Measurements from ENCODE around the gene RACK1.
"Not testable (repeated sequence)": the region's sequence is repeated elsewhere in the genome, so short reads cannot be mapped to it uniquely, and the experiment has no call there.

RACK1 gene

GRCh38 chr5:181243564-181244343 lies at the start of gene RACK1:
Gene RACK1 (minus strand): TSS chr5:181243906. CDS start chr5:181243800, 106 bp downstream.
- DNase-seq: no peak

GRCh38 chr5:181287331-181287730 lies 43.6 kb upstream of the RACK1 start:
- not testable (repeated sequence) for DNase-seq

- DNase-seq: not testable (repeated sequence)
These were observed 42.4 kb upstream of the RACK1 start for GRCh38 chr5:181285962-181286705.

- DNase-seq: not testable (repeated sequence)
These were observed 40.4 kb upstream of the RACK1 start for GRCh38 chr5:181283841-181284755.

- DNase-seq: no peak
These were observed 39.6 kb upstream of the RACK1 start for GRCh38 chr5:181283347-181283746.

- DNase-seq: no peak
These were observed 39.2 kb upstream of the RACK1 start for GRCh38 chr5:181282874-181283273.

- not testable (repeated sequence) for DNase-seq
These were observed 38.7 kb upstream of the RACK1 start for GRCh38 chr5:181282415-181282814.

- DNase-seq: no peak
These were observed 38.2 kb upstream of the RACK1 start for GRCh38 chr5:181281984-181282316.

GRCh38 chr5:181281077-181281983 lies 37.6 kb upstream of the RACK1 start:
- DNase-seq: no peak

- DNase-seq: no peak
These were observed 36.6 kb upstream of the RACK1 start for GRCh38 chr5:181280251-181280762.

- not testable (repeated sequence) for DNase-seq
These were observed 29.7 kb upstream of the RACK1 start for GRCh38 chr5:181273433-181273744.

- DNase-seq: no peak
These were observed 27.4 kb upstream of the RACK1 start for GRCh38 chr5:181271081-181271480.

GRCh38 chr5:181267907-181268306 lies 24.2 kb upstream of the RACK1 start:
- not testable (repeated sequence) for DNase-seq

- not testable (repeated sequence) for DNase-seq
These were observed 23.7 kb upstream of the RACK1 start for GRCh38 chr5:181267291-181267904.

- DNase-seq: no peak
These were observed 21.5 kb upstream of the RACK1 start for GRCh38 chr5:181265092-181265671.

- DNase-seq: no peak
These were observed 19.9 kb upstream of the RACK1 start for GRCh38 chr5:181263633-181264032.

- no peak for DNase-seq
These were observed 17.8 kb upstream of the RACK1 start for GRCh38 chr5:181261320-181262049.

GRCh38 chr5:181260720-181261319 lies 17.1 kb upstream of the RACK1 start, which contains the start of gene TRIM52:
Gene TRIM52 (minus strand): TSS chr5:181261143. CDS start chr5:181260813, 330 bp downstream.
- DNase-seq: no peak

GRCh38 chr5:181259974-181260719 lies 16.4 kb upstream of the RACK1 start:
- DNase-seq: no peak

Measured in KG1 (cell line).